Transverse colon (tissue), 4 donors: Measurements from ENCODE around the gene MAGEC3.

Source experiments
- CTCF ChIP-seq, 5 experiments: fragments of 200-600 bp in 3 of 5; fragments of 450-650 bp in 2 of 5; sonication (generic) in 3 of 5; IDR thresholded peaks; 1 replicate in 2 of 5; 2 replicates in 3 of 5; pipeline ENCODE4 v1.5.1; 2016 to 2017; ENCODE audit warnings: antibody characterized with exemption in 5 of 5, inconsistent platforms in 3 of 5, mild to moderate bottlenecking in 2 of 5, moderate library complexity in 1 of 5
- POLR2A ChIP-seq: fragments of 450-650 bp; IDR thresholded peaks from one replicate; pipeline ENCODE4 v1.6.1; 2016; ENCODE audit warnings: antibody characterized with exemption, mild to moderate bottlenecking, moderate library complexity
- POLR2AphosphoS5 ChIP-seq, 3 donors: sonication (generic); formaldehyde crosslinking; IDR thresholded peaks; one replicate each; pipeline ENCODE4 v1.6.1; 2016; ENCODE audit warnings: antibody characterized with exemption in 3 of 3

GRCh38 chrX:141879616-141880015 is 41.5 kb downstream of the MAGEC3 start:
- TF ChIP-seq POLR2A (no peak), CTCF (IDR thresholded peaks at IDR 0.05) (no peak), POLR2AphosphoS5 (IDR thresholded peaks at IDR 0.05) (no peak)
